H1 (cell line): ENCODE data around the gene DNAJB1. TPM values are rescaled to one million over a fixed set of nuclear protein-coding genes. Genes with fewer than 3 reads are reported as not detected.

Source experiments
- BCL11A ChIP-seq, 2 experiments: IDR thresholded peaks; one replicate each; pipeline ENCODE4 v1.6.1; 2011; ENCODE audit warnings: low read depth in 2 of 2, low read length in 2 of 2, mild to moderate bottlenecking in 2 of 2
- FOSL1 ChIP-seq: IDR thresholded peaks from 2 replicates; pipeline ENCODE4 v1.6.1; 2011; ENCODE audit warnings: mild to moderate bottlenecking, low read depth, low read length, moderate library complexity; ENCODE audit not compliant: insufficient read depth
- GTF2F1 ChIP-seq: IDR thresholded peaks from 2 replicates; pipeline ENCODE4 v1.6.1; 2012; ENCODE audit warnings: low read depth, low read length, improper control_type of control experiment, borderline replicate concordance
- TCF12 ChIP-seq: IDR thresholded peaks from 2 replicates; pipeline ENCODE4 v1.6.1; 2011; ENCODE audit warnings: low read depth, mild to moderate bottlenecking, low read length
- polyA plus RNA-seq, 7 experiments: library from polyadenylated mRNA; depleted of rRNA in 3 of 7; stranded (reverse) in 5 of 7; unstranded in 2 of 7; fragments of >200 nt in 5 of 7; fragments of 200-250 nt in 2 of 7; gene quantifications; 1 replicate in 5 of 7; 2 replicates in 1 of 7; 4 replicates in 1 of 7; pipeline versions ENCODE4 v1.2.1 to v1.2.3, GENCODE V29; 2011 to 2013; ENCODE audit warnings: missing spikeins in 2 of 7, mixed read lengths in 2 of 7
- total RNA-seq: library from RNA; stranded (reverse); fragmentation: NEBNext Ultra II Directional; extraction: Animal tissue kit (Norgen Biotek cat#: 25700); gene quantifications from 2 replicates; pipeline ENCODE4 v1.2.1, GENCODE V29; 2021

DNAJB1 gene
- total and polyA plus RNA-seq, 2 of the 8 experiments (the other 6 are each of a cell fraction or from before 2014, with no cell fraction given) = 62.9 to 64.3 TPM

DNA sequence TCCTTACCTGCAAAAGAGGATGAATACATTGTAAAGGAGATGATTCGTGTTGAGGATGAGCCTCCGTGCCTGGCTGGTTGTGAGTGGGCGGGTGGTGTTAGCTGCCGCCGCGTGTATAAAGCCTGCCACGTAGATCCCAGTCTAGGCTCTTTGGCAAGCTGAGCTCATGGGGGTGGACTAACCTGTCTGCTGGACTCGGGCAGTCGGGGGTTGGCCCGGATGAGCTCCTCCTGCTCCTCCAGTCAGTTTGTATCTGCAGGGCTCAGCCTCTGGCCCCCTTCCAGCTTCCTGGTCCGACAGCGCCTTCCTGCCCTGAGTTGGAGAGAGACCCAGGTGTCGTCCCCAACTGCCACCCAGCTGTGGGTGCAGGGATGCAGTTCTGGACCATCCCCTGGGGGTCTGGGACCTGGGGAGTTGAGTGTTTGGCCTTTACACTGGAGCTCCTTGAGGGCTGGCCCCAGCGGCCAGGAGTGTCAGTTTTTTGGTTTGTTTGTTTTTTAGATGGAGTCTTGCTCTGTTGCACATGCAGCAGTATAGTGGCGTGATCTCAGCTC, 32.1 kb upstream of the DNAJB1 start (continued):
- TF ChIP-seq GTF2F1 = no peak
- no peak for TF ChIP-seq TCF12
- no peak for TF ChIP-seq FOSL1
- no peak for TF ChIP-seq BCL11A (IDR thresholded peaks at IDR 0.05; ENCODE audit: low read depth in 2 of 2, low read length in 2 of 2)
